Progenitor cell of endocrine pancreas (in vitro differentiated cells): ENCODE measurements around the gene DENND1A. TPM values are rescaled to one million over a fixed set of nuclear protein-coding genes. Genes with fewer than 3 reads are reported as not detected.

Source experiments
- DNase-seq: peaks from one replicate; pipeline ENCODE4 v3.0.0; 2021; ENCODE audit warnings: low spot score; ENCODE audit not compliant: unreplicated experiment
- H3K27ac Mint-ChIP-seq: 2 replicates; pipeline ENCODE4 v1.8.0; 2021; ENCODE audit warnings: mild to moderate bottlenecking, moderate library complexity, mixed read lengths
- H3K27me3 Mint-ChIP-seq: 2 replicates; pipeline ENCODE4 v1.8.0; 2021; ENCODE audit warnings: mixed read lengths
- H3K36me3 Mint-ChIP-seq: 2 replicates; pipeline ENCODE4 v1.8.0; 2022; ENCODE audit warnings: mixed read lengths; ENCODE audit not compliant: insufficient read depth
- H3K4me1 Mint-ChIP-seq: 2 replicates; pipeline ENCODE4 v1.8.0; 2021; ENCODE audit warnings: low read depth, mixed read lengths
- H3K4me3 Mint-ChIP-seq: 2 replicates; pipeline ENCODE4 v1.8.0; 2021; ENCODE audit warnings: low read depth, mild to moderate bottlenecking, moderate library complexity, mixed read lengths
- H3K9me3 Mint-ChIP-seq: 2 replicates; pipeline ENCODE4 v1.8.0; 2021; ENCODE audit warnings: low read depth, mixed read lengths
- CTCF ChIP-seq: fragments of 200-600 bp; sonication (generic); IDR thresholded peaks from one replicate; pipeline ENCODE4 v1.5.0; 2021; ENCODE audit warnings: antibody characterized with exemption, mild to moderate bottlenecking; ENCODE audit not compliant: unreplicated experiment
- total RNA-seq: library from RNA; stranded (reverse); gene quantifications from 2 replicates; pipeline ENCODE4 v1.2.1, GENCODE V29; 2021

DENND1A gene
- total RNA-seq, 1 donor from 2014 or later, result 20.1 TPM

GRCh38 chr9:123761905-123762605 is 167.9 kb downstream of the DENND1A start:
- Mint-ChIP-seq H3K4me3 (no peak overlapping the region), H3K4me1 (peaks cover 6% of the 10 kb centered on the region), H3K27me3 (peaks cover 11% of the 10 kb centered on the region), H3K27ac (no peak overlapping the region), H3K36me3 (peaks cover 2% of the 10 kb centered on the region), H3K9me3 (no peaks in the 10 kb centered on the region)
- DNase-seq, result no peak
- no peak for TF ChIP-seq CTCF

- Mint-ChIP-seq H3K4me3 (no peak overlapping the region), H3K9me3 (no peaks in the 10 kb centered on the region), H3K4me1 (peaks cover 6% of the 10 kb centered on the region), H3K27ac (no peak overlapping the region), H3K27me3 (peaks cover 6% of the 10 kb centered on the region), H3K36me3 (peaks cover 3% of the 10 kb centered on the region)
- DNase-seq, result no peak
- no peak for TF ChIP-seq CTCF
Measured at GRCh38 chr9:123757960-123758359, 172.0 kb downstream of the DENND1A start.

- Mint-ChIP-seq H3K27me3 (peaks cover 6% of the 10 kb centered on the region), H3K36me3 (peaks cover 3% of the 10 kb centered on the region), H3K27ac (no peak overlapping the region), H3K4me3 (no peak overlapping the region), H3K4me1 (peaks cover 6% of the 10 kb centered on the region), H3K9me3 (no peaks in the 10 kb centered on the region)
- no peak for TF ChIP-seq CTCF
- no peak for DNase-seq
Measured at GRCh38 chr9:123757547-123757946, 172.4 kb downstream of the DENND1A start.

GRCh38 chr9:123756484-123757106 is 173.3 kb downstream of the DENND1A start:
- TF ChIP-seq CTCF, result no peak
- Mint-ChIP-seq H3K4me1 (peaks cover under 1% of the 10 kb centered on the region), H3K36me3 (peaks cover 5% of the 10 kb centered on the region), H3K27me3 (peaks cover 8% of the 10 kb centered on the region), H3K27ac (no peak overlapping the region), H3K4me3 (no peak overlapping the region), H3K9me3 (no peaks in the 10 kb centered on the region)
- no peak for DNase-seq

- H3K9me3 Mint-ChIP-seq, result no peaks in the 10 kb centered on the region
- H3K4me1 Mint-ChIP-seq, result no peaks in the 10 kb centered on the region
- no peak overlapping the region for H3K27ac Mint-ChIP-seq
- peaks cover 19% of the 10 kb centered on the region for H3K27me3 Mint-ChIP-seq
- DNase-seq, result no peak
- H3K4me3 Mint-ChIP-seq, result no peak overlapping the region
- no peak for TF ChIP-seq CTCF
- peaks cover 5% of the 10 kb centered on the region for H3K36me3 Mint-ChIP-seq
Measured at GRCh38 chr9:123753669-123754258, 176.2 kb downstream of the DENND1A start.
